ENCODE data around the gene HOXB7.
A peak's percentile ranks its signal among the peaks of the same experiment; 100 is the strongest.

Gene HOXB7

GRCh38 chr17:48610282-48611211 is at the start of gene HOXB7:
Gene HOXB7 (minus strand): TSS chr17:48611017. CDS start chr17:48610918, 99 bp downstream.
- DNase-seq: peak in 1 of 2 donors; percentile 56

- DNase-seq: no peak
Measured at GRCh38 chr17:48655913-48656312, 45.1 kb upstream of the HOXB7 start.

GRCh38 chr17:48649741-48650140 is 38.9 kb upstream of the HOXB7 start:
- DNase-seq: no peak

GRCh38 chr17:48647963-48648245 is 37.1 kb upstream of the HOXB7 start:
- DNase-seq: no peak

GRCh38 chr17:48647103-48647962 is 36.5 kb upstream of the HOXB7 start:
- DNase-seq: no peak

GRCh38 chr17:48646183-48647102 is 35.6 kb upstream of the HOXB7 start:
- peak; percentile 18 to 51 for DNase-seq

- DNase-seq: no peak
Measured at GRCh38 chr17:48645639-48646182, 34.9 kb upstream of the HOXB7 start.

GRCh38 chr17:48644910-48645557 is 34.2 kb upstream of the HOXB7 start:
- DNase-seq: no peak

- no peak for DNase-seq
Measured at GRCh38 chr17:48644159-48644558, 33.3 kb upstream of the HOXB7 start.

GRCh38 chr17:48643697-48644012 is 32.8 kb upstream of the HOXB7 start:
- no peak for DNase-seq

- DNase-seq: no peak
Measured at GRCh38 chr17:48642843-48643696, 32.3 kb upstream of the HOXB7 start.

- DNase-seq: no peak
Measured at GRCh38 chr17:48642059-48642842, 31.4 kb upstream of the HOXB7 start.

- DNase-seq: no peak
Measured at GRCh38 chr17:48641541-48642058, 30.8 kb upstream of the HOXB7 start.

- no peak for DNase-seq
Measured at GRCh38 chr17:48640858-48641180, 30.0 kb upstream of the HOXB7 start.

GRCh38 chr17:48639982-48640857 is 29.4 kb upstream of the HOXB7 start:
- no peak for DNase-seq

GRCh38 chr17:48639136-48639535 is 28.3 kb upstream of the HOXB7 start:
- no peak for DNase-seq

GRCh38 chr17:48637323-48638260 is 26.8 kb upstream of the HOXB7 start:
- no peak for DNase-seq
